ENCODE data around the gene GNPTAB.
"Not testable (repeated sequence)": the region's sequence is repeated elsewhere in the genome, so short reads cannot be mapped to it uniquely, and the experiment has no call there.

Gene GNPTAB

DNA sequence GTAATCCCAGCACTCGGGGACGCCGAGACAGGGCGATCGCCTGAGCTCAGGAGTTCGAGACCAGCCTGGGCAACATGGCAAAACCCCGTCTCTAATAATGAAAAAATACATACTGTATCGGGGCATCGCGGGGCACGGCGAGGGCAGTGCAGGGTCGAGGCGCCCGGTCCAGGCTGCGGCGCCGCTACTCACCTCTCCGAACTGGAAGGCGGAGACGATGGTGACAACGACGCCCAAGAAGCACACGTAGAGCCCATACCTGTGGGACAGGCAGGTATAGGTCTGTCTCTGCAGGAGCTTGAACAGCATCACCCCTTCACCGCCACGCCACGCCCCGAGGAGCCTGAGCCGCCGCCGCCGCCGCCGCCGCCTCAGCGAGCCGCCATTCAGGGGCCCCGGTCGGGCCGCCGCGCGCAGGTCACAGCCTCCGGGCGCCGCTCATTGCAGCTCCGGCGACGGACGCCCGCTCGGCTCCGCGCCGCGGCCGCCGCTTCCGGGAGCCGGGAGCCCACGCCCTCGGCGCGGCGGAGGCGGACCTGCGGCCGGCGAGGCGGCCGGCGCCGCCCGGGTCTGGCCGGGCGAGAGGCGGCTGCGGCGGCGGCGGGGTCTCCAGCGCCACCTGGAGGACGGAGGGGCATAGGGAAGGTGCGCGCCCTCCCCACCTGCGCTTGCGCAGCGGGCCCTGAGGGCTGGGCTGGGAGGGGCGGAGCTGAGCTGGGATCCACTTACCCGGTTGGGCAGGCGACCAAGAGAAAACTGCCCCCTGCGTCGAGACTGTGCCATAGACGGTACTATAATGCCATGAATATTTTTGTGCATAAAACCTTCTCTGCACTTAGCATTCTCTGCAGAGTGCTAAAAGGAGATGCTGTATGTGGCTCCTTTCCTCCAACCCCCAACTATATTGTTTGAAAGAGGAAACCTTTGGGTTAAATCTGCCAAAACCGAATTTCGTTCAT is at the start of gene GNPTAB:
Gene GNPTAB, minus strand, starts transcription at position 593 of the 959 bp plus-strand sequence. Its CDS starts 284 bp downstream, at position 309.
- DNase-seq: peak; percentile 64

- no peak for DNase-seq
Measured at GRCh38 chr12:101878243-101878821, 47.6 kb upstream of the GNPTAB start.

GRCh38 chr12:101877806-101878242 is 47.1 kb upstream of the GNPTAB start:
- no peak for DNase-seq

DNA sequence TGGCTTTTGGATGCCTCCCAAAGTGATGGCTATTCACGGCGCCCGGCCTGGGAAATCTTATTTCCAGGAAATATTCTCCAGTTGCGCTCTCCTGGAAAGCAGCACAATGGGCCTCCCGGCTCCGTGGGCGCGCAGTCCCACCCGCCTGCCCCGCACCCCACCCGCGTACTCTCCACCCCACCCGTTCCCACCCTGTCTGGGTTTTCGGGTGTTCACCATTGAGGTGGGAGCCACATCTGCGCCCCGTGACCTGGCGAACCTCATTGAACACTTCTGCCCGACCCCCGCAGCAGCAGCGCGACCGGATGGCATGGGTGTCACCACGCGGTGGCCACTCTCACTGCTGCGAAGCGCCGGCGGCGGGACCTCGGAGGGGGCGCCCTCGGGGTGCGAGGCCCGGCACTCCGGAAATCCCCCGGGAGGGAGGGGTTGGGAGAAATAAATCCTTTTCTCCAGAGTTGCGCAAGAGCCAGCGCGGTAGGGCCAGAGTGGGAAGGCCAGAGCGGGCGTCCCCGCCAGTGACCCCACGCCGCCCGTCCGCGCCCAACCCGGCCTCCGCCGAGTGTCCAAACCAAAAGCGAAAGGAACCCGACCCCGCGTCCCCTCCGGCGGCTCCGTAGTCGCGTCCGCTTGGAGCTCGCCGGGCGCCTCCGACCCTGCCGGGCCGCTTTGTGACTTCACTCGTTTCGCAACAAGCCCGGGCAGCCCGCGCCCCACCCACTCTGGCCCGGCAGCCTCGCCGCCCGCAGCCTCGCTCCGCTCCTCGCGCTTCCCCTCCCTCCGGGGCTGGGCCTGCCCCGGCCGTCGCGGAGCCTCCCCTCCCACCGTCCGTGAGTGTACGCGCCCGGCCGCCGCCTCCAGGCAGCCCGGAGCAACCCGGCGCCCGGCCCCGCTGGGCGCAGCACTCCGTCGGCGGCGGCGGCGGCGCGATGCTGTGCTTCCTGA is 46.4 kb upstream of the GNPTAB start, which contains the start of gene DRAM1:
Gene DRAM1, plus strand, starts transcription at position 720 of the 945 bp plus-strand sequence. Its CDS starts 210 bp downstream, at position 930.
- peak; percentile 56 for DNase-seq

DNA sequence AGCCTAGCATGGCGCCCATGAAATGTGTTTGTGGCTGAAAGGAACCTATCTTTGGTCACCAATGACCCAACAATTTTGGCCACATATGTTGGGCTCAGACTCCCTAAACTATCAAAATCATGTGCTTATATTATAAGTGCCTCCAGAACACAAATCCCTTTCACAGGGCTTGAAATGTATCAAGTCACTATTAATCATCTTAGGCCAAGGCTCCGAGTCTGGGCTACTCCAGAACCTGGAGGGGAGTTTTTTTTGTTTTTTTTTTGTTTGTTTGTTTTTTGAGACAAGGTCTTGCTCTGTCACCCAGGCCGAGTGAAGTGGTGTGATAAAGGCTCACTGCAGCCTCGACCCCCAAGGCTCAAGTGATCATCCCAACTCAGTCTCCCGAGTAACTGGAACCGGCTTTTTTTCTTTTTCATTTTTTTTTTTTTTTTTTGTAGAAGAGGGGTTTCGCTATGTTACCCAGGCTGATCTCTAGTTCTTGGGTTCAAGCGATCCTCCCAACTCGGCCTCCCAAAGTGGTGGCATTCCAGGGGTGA is 45.6 kb upstream of the GNPTAB start:
- no peak for DNase-seq

DNA sequence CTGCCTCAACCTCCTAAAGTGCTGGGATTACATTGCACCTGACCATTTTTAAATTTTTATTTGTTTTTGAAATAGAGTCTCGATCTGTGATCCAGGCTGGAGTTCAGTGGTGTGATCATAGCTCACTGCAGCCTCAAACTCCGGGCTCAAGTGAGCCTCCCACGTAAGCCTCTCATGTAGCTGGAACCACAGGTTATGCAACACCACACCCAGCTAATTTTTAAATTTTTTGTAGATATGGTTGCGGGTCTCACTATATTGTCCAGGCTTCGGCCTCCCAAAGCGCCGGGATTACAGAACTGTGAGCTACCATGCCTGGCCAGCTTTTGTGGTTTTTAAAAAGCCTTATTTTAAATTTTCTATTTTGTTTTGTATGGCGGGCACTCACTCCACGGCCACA is 44.4 kb upstream of the GNPTAB start:
- no peak for DNase-seq

DNA sequence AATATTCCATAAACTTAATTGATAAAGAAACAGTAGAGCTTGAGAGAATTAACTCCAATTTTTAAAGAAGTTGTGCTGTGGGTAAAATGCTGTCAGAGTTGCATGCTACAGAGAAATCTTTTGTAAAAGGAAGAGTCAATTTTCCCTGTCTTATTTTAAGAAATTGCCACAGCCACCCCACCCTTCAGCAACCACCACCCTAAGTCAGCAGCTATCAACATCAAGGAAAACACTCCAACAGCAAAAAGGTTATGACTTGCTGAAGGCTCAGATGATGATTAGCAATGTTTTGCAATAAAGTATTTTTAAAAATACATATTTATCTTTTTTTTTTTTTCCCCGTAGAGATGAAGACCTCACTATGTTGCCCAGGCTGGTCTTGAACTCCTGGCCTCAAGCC is 40.2 kb upstream of the GNPTAB start:
- DNase-seq: no peak

DNA sequence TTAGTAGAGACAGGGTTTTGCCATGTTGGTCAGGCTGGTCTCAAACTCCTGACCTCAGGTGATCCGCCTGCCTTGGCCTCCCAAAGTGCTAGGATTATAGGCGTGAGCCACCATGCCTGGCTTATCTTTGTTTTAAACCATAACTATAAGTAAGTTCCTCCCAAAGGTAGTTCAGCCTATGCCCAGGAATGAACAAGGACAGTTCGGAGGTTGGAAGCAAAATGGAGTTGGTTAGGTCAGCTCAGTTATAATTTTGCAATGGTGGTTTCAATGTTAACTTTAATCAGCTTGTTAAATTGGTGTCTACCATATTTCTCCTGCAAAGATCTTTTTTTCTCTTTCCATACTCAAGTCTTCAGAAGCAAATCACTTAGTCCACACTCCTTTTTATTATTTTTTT is 36.9 kb upstream of the GNPTAB start:
- not testable (repeated sequence) for DNase-seq

DNA sequence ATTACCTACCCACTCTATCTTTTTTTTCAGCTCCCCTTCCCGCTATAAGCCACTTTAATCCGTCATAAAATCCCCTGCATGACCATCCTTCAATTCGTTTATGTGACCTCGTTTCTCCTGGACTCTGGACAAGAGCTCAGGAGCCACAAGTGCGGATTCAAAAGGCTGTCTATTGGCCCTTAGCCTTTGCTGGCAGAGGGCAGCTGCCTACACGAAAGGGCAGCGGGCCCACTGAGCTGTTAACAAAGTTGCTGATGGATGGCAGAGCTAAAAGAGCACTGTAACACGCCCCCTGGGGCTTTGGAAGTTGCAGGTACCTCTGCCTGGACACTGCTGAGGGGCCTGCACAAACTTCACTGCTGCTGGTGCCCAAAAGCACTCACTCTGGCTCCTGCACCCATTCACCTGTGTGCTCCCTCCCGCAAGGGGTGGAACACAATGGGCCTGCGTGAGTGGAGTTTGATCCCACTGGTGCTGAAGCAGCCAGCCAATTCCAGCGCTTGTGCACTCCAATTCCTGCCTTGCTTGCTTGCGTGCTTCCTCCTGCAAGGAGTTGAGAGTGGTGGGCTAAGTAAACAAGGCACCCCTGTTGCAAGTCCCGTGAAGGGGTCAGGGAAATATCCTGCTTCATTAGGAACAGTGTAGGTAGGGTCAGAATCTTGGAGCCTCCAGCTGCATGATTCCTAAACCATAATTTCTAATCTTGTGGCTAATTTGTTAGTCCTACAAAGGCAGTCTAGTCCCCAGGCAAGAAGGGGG is 36.0 kb upstream of the GNPTAB start:
- DNase-seq: no peak

GRCh38 chr12:101863981-101864380 is 33.2 kb upstream of the GNPTAB start:
- no peak for DNase-seq

DNA sequence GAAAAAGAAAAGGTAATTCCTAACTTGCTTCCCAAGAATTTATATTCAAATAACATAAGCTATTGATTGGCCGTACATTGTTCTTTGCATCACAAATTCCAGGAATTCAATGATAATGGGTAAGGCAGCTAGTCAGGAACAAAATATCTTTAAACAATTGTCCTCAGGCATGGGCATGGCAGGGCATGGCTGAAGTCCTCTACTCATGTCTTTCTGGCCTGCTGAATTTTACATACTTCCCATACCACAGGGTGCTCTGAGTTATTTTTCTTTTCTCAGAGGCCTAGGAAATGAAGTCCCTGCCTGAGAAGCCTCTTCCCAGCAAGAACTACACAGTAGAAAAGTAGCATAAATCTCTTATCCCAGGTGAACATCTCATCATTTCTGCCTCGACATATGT is 31.5 kb upstream of the GNPTAB start:
- DNase-seq: no peak

DNA sequence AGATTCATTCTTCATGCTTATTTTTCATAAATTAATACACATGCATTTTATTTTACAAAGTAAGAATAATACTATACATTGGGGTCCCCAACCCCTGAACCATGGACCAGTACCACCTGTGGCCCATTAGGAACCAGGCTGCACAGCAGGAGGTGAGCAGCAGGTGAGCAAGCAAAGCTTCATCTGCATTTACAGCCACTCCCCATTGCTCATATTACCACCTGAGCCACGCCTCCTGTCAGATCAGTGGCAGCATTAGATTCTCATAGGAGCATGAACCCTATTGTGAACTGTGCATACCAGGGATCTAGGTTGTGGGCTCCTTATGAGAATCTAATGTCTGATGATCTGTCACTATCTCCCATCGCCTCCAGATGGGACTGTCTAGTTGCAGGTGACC is 30.9 kb upstream of the GNPTAB start:
- DNase-seq: not testable (repeated sequence)

- no peak for DNase-seq
Measured at GRCh38 chr12:101859664-101860607, 29.2 kb upstream of the GNPTAB start.

GRCh38 chr12:101858361-101858760 is 27.6 kb upstream of the GNPTAB start:
- no peak for DNase-seq

DNA sequence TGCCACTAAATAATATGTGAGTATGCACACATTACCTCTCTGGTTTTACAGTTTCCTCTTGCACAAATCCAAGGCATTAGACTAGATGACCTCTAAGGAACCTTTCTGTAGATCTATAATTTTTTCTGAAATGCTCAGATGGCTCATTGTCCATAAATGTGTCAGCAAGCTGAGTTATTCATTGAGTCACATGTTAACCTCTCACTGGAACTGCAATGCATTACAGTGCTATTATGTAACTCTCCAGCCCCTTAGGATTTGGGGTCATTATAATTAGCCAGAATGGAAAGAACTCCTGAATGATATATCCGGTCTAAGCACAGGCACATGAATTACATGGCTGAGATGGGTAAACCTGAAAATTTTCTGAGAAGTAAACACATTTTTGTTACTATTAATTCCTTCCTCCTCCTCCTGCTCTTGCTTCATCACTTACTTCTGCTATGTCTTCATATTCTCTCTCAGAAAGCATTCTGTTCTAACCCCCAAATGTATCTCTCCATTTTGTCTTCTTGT is 26.3 kb upstream of the GNPTAB start:
- DNase-seq: no peak

DNA sequence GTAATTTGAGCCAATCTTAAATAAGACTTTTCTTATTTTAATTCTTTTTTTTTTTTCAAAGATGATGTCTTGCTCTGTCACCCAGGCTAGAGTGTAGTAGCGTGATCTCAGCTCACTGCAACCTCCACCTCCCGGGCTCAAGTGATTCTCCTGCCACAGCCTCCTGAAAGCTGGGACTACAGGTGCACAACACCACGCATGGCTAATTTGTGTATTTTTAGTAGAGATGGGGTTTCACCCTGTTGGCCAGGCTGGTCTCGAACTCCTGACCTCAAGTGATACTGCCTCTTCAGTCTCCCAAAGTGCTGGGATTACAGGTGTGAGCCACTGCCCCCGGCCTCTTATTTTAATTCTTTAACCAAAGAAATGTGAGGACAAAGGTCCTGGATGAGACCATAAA is 25.9 kb upstream of the GNPTAB start:
- not testable (repeated sequence) for DNase-seq

DNA sequence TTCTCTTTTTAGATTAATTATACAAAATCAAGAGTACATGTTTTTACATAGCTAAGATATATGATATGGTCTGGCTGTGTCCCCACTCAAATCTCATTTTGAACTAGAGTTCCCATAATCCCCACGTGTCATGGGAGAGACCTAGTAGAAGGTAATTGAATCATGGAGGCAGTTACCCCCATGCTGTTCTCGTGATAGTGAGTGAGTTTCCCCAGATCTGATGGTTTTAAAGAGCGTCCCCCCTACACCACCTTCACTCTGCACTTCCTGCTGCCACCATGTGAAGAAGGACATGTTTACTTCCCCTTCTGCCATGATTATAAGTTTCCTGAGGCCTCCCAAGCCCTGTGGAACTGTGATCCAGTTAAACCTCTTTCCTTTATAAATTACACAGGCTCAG is 25.2 kb upstream of the GNPTAB start:
- no peak for DNase-seq

- no peak for DNase-seq
Measured at GRCh38 chr12:101855364-101855884, 24.7 kb upstream of the GNPTAB start.

DNA sequence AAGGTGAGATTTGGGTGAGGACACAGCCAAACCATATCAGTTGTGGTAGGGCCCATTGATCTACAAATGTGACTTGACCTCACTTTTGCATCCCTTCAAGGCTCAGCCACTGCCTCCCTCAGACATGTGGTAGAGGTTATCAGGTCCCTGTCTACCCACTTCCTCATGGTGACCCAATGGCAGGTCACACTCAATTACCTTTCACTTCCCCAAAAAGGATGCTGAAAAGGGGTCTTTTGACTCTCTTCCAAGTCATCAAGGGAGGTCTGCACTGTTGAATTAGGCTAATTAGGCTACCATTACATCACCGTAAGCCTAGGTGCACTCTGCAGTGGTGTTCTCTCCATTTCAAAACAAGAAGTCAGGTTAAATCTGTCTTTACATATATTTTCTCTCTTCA is 24.0 kb upstream of the GNPTAB start:
- no peak for DNase-seq

DNA sequence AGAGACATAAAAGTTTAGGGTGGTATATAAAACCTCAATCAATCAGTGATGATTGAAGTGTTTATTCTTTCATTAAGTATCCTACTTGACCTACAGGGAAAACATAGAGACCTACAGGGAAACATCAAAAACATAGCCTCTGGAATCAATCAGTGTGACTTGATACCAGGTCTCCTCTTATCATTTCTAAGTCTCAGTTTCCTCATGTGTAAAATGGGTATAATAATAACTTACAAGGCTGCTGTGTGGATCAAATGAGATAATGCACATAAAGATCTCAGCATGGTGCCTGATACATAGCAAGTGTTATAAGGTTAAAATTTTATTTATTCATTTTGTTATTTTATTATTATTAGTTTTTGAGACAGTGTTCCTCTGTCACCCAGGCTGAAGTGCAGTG is 22.2 kb upstream of the GNPTAB start:
- DNase-seq: no peak

All from GOT3 (cell line).